Measurements from ENCODE around the gene ARAF. TPM values are rescaled to one million over a fixed set of nuclear protein-coding genes. Genes with fewer than 3 reads are reported as not detected.
"Not testable (repeated sequence)": the region's sequence is repeated elsewhere in the genome, so short reads cannot be mapped to it uniquely, and the experiment has no call there.

ARAF gene
- total RNA-seq, 1 experiment from 2014 or later, result 27.8 TPM

DNA sequence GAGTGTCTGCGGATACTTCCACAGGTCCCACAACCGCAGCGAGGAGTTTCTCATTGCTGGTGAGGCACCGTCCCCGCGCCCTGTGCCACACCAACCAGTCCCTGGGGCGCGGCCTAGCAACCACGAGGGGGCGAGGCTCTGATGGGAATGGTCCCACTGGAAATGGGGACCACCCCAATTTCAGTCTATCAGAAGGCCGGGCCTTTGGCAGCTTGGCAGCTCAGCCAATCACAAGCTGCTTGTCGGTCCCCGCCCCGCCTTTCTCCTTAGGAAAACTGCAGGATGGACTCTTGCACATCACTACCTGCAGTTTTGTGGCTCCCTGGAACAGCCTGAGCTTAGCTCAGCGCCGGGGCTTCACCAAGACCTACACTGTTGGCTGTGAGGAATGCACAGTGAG, 24.3 kb downstream of the ARAF start:
- no peak for DNase-seq (ENCODE audit: low spot score)

DNA sequence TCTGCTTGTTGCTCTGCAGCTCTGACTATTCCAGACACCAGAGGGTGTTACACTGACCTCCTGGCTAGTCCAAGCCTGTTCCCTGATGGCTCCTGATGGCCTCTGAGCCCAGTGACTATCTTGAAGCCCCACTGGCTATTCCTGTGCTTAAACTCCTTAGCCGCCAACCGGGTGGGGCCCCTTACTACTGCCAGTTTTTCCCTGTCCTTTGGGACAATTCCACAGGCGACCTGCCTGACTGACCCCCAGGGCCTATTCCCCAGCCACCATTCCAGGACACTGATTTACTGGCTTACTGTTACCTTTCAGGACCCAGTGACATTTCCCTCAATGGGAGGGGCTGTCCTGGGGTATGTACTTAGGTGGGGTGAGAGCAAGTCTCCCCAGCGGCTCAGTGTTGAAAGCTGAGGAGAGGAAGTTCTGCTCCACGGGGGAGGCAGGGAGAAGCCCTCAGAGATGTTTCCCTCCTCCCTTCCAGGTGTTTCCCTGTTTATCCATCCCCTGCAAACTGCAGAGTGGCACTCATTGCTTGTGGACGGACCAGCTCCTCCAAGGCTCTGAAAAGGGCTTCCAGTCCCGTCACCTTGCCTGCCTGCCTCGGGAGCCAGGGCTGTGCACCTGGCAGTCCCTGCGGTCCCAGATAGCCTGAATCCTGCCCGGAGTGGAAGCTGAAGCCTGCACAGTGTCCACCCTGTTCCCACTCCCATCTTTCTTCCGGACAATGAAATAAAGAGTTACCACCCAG, 25.2 kb downstream of the ARAF start:
- no peak for DNase-seq (ENCODE audit: low spot score)

DNA sequence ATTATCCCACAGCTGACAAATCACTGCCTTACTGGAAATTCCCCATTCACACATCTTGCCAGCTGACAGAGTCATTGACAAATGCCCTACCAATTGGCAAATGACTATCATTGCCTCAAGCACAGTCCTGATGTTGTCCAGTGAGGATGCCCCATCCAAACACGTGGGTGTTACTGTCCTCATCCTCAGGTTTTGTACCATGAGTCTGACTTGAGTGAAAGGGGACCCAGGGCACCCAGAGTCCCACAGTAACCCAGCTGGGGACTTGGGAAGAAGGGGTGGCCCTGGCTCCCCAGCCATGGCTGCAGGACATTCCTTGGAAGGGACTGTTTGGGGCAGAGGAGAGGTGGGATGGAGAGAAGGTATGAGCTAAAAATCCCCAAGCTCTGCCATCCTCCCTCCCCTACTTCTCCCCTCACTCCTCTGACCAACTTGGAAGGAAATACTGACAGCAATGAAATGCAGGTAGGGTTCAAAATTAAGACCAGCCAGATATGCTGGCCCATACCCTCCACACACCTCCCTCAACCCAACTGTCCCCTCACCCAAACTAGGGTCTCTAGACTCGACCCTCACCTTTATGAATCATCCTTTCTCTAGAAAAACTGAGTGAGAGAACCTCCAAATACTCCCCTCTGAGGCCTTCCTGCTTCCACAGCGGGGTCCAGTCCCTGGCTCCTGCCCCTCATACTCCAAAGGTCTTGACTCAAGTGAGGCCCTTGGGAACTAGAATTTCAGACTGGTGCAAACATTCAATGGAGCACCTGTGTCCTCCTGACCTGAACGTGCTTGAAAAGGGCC, 26.3 kb downstream of the ARAF start:
- DNase-seq (ENCODE audit: low spot score), result no peak

DNA sequence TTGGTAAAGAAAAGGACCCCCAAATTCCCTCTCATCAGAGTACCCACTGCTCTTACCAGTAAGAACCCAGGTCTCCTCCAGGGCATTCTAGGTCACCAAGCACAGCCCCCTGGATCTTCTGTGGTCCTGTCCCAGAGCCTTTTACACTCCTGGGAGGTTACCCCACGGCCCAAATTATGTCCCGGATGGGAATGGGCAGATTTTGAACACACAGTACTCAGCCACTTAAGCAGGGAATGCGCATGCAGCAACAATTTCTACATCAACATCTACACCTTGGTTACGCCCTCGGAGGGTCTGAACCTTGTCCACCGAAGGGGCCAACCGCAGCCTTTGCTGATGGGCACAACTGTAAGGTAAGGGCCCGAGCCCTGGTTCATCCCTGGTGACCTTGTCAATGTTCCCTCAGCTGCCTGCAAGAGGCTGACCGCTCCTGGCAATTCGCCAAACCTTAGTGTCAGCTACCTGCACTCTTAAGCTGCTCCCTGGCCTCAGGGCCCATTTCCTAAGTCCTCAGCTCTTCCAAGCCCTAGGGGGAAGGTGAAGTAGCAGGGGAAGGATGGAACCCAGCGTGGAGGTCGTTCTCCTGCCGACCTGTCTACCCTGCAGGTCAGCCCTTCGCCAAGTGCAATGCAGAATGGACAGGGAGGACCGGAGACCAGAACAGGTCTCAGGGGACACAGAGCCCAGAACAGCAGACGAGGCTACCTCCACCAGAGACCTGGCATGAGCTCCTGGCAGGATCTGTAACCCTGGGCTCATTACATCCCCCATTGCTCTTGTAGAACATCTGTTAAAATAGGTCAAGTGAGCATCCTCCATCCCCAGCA, 27.1 kb downstream of the ARAF start:
- DNase-seq (ENCODE audit: low spot score), result no peak

DNA sequence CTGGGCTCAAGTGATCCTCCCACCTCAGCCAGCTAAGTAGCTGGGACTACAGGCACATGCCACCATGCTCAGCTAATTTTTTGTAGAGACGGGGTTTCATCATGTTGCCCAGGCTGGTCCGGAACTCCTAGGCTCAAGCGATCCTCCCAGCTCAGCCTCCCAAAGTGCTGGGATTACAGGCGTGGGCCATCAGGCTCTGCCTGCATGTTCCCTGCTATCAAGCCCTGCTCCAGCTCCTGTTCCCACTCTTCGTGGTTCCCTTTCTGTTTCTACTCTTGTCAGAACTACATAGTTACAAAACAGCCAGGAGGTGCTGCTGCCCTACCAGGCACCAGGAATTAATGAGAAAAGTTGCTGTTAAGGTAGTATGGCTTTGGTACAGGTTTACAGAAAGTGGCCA, 30.0 kb downstream of the ARAF start:
- no peak for DNase-seq (ENCODE audit: low spot score)

DNA sequence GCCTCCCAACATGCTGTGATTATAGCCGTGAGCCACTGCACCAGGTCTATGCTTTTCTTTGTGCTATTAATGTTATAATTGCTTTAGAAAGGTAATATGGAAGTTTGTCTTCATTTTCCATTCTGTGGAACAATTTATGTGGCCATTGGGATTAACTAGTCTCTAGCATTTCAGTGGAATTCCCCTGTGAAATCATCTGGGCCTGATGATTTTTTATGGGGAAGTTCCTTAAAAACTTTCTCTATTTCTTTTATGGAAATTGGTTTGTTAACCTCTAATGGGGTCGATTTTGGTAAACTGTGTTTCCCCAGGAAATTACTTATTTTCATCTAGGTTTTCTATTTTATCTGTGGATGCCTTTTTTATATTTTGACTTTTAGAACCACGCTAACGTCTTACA, 32.5 kb downstream of the ARAF start:
- no peak for DNase-seq (ENCODE audit: low spot score)

DNA sequence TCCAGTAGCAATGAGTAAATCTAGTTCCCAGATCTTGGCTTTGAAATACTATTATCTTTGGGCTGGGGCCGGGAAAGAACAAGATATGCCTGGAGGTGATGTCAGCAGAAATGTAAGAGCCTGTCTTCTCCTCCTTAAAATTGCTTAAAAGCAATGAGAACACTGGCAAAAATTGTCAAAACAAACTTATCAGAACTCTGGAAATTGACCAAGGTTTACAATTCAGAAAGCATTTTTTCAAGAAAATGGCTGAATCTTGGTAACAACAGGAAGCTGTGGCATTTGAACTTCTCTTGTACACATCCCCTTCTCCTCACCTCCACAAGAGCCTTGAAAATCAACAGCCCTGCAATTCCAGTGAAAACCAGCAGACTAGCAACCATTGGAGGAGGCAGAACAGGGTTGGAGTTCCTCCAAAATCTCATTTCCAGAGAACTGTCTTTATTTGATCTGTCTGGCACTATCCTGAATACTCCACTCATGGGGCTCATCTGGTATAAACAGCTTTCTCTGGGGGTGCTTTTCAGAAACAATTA, 34.8 kb downstream of the ARAF start:
- no peak for DNase-seq (ENCODE audit: low spot score)

DNA sequence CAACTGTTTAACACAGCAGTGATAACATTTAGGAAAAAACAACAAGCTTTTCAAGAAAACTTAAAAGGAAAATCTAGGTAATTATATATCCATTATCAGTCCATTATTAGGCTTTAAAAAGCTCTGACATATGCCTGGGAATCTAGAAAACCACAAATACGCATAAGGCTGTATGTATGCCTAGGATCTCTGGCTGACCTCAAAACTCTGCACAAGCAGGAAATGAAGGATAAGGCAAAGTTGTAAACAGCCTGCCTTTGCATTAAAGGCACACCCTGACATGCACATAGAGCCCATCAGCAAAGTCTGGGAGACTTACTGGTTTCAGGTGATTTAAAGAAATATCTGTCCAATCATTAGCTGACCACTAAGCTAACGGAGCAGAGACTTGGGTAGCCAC, 35.3 kb downstream of the ARAF start:
- no peak for DNase-seq (ENCODE audit: low spot score)

DNA sequence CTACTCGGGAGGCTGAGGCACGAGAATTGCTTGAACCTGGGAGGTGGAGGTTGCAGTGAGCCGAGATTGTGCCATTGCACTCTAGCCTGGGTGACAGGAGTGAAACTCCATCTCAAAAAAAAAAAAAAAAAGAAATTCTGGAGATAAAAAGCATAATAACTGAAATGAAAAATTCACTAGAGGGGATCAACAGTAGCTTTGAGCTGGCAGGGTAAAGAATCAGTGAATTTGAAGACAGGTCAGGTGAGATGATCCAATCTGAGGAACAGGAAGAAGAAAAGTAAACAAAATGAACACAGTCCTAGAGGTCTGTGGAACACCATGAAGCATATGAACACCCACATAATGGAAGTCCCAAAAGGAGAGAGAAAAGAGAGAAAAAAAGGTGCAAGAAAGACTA, 36.2 kb downstream of the ARAF start:
- DNase-seq (ENCODE audit: low spot score), result no peak

DNA sequence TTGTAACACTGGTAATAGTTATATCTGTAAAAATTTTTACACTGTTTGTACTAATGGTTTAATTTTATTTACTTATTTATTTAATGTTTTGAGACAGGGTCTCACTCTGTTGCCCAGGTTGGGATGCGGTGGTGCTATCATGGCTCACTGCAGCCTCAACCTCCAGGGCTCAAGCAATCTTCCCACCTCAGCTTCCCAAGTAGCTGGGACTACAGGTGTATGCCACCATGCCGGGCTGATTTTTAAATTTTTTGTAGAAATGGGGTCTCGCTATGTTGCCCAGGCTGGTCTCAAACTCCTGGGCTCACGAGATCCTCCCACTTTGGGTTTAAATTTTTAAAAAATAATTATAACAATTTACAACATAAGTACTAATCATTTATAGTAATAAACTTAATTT, 42.1 kb downstream of the ARAF start:
- DNase-seq (ENCODE audit: low spot score), result not testable (repeated sequence)

DNA sequence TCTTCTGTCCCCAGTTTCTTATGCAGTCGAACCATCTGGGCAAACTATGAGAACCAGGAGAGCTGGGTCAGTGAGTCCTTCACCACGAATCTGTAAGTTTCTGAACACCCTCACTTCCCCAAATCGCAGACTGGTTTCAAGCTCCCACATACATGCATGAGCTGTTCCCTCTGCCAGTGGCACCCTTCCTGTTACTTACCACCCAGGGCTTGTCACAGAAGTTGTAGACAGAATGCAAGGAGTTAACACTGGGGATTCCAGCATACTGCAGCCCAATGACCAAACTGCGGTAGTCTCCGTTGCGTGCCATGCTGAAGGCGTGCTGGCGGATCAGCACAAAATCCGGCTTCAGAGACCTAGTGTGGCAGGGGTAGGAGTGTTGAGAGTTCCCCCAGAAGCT, 44.0 kb downstream of the ARAF start:
- no peak for DNase-seq (ENCODE audit: low spot score)

DNA sequence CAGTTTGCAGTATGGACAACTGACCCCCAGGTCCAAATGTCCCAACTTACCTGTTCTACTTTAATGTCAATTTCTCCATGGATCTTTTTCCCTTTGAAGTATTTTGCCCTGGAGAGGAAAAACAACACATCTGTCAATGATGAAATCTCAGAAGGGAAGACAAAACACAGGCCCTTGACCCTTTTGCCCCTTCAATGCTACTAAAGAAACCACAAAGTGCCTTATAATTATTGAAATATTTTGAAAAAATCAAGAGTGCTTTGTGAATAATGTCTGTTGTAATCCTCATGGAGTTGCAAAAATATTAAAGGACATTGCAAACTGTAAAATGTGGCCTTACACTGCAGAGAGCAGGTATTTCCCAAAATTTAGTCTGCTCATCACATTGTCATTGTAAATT, 46.1 kb downstream of the ARAF start:
- no peak for DNase-seq (ENCODE audit: low spot score)

DNA sequence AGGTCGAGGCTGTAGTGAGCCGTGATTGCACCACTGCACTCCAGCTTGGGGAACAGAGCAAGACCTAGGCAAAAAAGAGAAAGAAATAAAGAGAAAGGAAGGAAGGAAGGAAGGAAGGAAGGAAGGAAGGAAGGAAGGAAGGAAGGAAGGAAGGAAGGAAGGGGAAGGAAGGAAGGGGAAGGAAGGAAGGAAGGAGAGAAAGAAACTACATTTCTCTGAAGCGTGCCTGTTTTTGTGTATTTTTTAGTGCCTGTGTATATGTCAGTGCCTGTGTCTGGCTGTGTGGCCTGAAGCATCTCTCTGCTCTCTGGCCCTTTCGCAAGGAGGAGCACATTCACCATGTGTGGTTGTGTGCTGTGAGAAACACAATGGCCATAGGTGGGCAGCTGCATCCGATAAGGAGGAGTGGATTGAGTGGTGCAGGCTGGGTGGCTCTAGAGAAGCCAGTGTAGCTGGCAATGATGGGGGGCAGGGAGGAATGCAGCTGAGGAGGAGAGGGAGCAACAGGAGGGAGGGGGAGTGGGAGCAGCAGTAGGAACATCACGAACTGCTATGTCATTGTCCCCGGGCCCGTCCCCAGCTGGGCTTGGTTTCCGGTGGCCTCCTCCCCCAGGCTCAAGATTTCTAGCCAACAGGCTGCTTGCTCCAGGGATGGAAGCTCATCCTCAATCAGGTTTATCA, 47.3 kb downstream of the ARAF start:
- no peak for DNase-seq (ENCODE audit: low spot score)

DNA sequence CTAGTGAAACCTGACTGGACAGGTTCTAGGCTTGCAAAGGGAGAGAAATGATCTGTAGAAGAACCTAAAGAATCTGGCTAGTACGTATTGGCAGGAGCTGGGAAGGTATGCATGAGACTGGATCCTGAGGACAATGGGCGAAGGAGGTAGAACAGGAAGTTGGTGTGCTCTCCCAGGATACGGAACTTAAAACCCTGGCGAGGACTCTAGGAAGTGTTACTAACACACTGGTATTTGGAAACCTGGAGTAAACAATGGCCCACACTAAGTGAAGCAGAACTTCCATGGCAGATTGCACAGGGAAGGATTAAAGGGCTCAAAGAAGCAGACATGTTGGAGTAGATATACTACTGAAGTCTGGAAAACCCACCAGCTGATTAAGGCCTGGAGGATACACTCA, 49.5 kb downstream of the ARAF start:
- no peak for DNase-seq (ENCODE audit: low spot score)

DNA sequence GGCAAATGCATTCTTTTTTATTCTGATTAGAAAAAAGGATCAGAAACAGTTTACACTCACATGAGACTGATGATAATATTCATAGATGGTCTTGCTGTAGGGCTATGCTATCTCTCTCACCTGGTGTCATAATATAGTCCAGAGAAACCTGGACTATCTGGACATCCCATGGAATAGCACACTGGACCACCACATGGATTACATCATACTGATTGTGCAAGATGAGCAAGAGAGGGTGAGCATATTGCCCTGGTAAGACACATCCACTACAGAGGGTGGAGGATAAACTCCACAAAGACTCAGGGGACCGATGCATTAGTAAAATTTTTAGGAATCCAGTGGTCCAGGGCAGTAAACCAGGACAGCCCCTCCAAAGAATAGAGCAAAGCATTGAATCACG, 50.5 kb downstream of the ARAF start:
- DNase-seq (ENCODE audit: low spot score), result no peak

DNA sequence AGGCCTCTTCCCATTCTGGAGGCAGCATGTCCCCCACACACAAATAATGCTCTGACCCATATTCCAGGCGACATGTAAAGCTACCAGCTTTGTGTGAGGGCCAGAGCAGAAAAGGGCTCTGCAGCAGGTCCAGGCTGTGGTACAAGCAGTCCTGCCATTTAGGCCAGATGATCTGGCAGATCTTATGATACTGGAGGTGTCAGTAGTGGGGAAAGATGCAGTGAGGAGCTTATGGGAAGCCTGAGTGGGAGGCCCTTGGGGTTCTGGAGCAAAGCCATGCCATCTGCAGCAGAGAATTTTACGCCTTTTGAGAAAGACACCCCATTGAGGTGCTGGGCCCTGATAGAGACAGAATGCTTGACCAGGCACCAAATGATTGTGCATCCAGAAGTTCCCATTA, 50.9 kb downstream of the ARAF start:
- no peak for DNase-seq (ENCODE audit: low spot score)

DNA sequence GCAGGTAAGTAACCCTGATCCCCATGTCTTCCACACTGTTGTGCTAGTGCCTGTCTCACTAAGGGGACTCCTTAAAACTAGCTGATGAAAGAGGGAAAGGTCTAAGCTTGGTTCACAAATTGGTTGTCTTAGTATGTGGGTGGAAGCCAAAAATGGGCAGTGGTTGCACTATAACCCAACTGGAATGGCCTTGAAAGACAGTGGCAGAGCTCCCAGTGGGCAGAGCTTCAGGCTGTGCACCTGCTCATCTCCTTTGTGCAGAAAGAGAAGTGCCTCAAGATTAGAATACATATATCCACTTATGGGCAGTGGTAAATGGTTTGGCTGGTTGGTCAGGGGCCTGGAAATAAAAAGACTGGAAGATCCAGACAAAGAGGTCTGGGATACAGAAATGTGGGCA, 51.4 kb downstream of the ARAF start:
- DNase-seq (ENCODE audit: low spot score), result no peak

DNA sequence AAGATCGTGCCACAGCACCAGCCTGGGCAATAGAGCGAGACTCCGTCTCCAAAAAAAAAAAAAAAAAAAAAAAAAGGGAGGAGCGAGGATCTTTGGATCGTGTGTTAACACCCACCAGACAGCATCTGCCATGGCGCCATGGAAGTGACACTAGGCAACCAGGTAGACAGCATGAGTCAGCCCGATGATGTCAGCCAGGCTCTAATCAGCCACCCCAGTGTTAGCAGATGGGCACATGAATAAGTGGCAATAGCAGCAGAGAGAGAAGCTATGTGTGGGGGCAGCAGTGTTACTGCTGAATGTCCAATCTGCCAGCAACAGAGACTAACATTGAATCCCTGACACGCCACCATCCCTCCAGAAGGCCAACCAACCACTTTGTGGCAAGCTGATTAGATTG, 52.1 kb downstream of the ARAF start:
- DNase-seq (ENCODE audit: low spot score), result no peak

DNA sequence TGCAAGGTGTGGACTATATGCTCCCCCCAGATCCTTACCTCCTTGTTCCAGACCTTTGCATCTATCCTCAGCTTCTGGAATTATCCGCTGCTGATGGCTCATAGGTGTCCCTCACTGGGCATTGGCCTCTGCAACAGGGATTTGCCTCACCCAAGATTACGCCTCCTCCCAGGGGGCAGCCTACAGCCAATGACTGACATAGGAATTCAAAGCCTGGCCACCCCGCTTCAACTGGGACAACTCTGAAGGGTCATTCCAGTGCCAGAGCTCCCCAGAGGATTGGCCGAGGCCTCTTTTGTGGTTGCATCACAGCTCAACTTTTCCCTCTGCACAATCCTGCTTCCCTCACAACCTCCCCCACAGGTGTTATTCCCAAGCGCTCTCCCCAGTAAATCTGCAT, 53.6 kb downstream of the ARAF start:
- DNase-seq (ENCODE audit: low spot score), result no peak

DNA sequence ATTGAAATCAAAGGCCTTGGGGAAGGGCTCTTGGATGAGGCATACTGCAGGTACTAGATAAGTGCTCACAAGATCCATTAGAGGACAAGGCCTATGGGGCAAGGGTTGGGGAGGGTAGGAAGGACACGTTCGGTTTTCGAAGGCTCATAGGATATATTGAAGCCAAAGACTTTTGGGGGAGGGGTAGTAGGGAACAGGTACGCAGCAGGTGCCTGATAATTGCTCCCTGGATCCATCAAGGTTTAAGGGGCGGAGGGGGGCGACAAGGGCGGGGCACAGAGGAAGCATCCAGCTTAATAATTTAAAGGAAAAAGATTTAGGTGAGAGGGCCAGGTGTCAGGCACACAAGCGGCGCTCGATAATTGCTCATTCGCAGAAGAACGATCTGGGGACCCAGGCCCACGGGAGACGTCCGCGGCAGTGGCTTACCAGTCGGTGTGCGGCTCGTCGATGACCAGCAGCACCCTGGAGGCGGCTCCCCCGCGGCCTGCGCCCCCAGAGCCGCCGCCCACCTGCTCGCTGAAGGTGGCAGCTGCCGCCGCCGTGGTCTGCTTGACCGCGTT, 58.0 kb downstream of the ARAF start:
- DNase-seq (ENCODE audit: low spot score), result no peak

Data from A172 (cell line).